Neuronal stem cell (in vitro differentiated cells): ENCODE data around the gene STH.

Source experiments
- DNase-seq: peaks from one replicate; pipeline ENCODE4 v3.0.0-alpha.2; 2013; ENCODE audit warnings: low spot score
- H2AFZ ChIP-seq: one replicate; pipeline ENCODE4 v1.6.1; 2013; ENCODE audit warnings: mild to moderate bottlenecking, low read length, inconsistent platforms
- H2AK5ac ChIP-seq: 2 replicates; pipeline ENCODE4 v1.6.1; 2013; ENCODE audit warnings: low read depth, mild to moderate bottlenecking, inconsistent platforms, low read length, moderate library complexity, mixed read lengths
- H2BK120ac ChIP-seq: 2 replicates; pipeline ENCODE4 v1.6.1; 2013; ENCODE audit warnings: low read depth, mild to moderate bottlenecking, inconsistent platforms, low read length, moderate library complexity, mixed read lengths
- H2BK12ac ChIP-seq: one replicate; pipeline ENCODE4 v1.6.1; 2013; ENCODE audit warnings: low read length, inconsistent platforms
- H2BK15ac ChIP-seq: 2 replicates; pipeline ENCODE4 v1.6.1; 2013; ENCODE audit warnings: mild to moderate bottlenecking, low read length, inconsistent platforms, mixed read lengths
- H2BK5ac ChIP-seq: one replicate; pipeline ENCODE4 v1.6.1; 2013; ENCODE audit warnings: inconsistent platforms, mild to moderate bottlenecking, low read length, moderate library complexity
- H3K14ac ChIP-seq: one replicate; pipeline ENCODE4 v1.6.1; 2013; ENCODE audit warnings: low read length, inconsistent platforms
- H3K18ac ChIP-seq: 2 replicates; pipeline ENCODE4 v1.6.1; 2013; ENCODE audit warnings: low read length, inconsistent platforms
- H3K23ac ChIP-seq: 2 replicates; pipeline ENCODE4 v1.6.1; 2013; ENCODE audit warnings: low read depth, mild to moderate bottlenecking, mixed read lengths, low read length, inconsistent platforms; ENCODE audit not compliant: poor library complexity
- H3K27ac ChIP-seq: replicated peaks from 3 replicates; pipeline ENCODE4 v1.5.1; 2013; ENCODE audit warnings: low read length, inconsistent platforms
- H3K27me3 ChIP-seq, 3 experiments: 2 replicates each; pipeline ENCODE4 v1.6.1; 2013; ENCODE audit warnings: low read length in 3 of 3, mild to moderate bottlenecking in 2 of 3, inconsistent platforms in 1 of 3, low read depth in 1 of 3, mixed read lengths in 1 of 3, moderate library complexity in 1 of 3; ENCODE audit not compliant: control insufficient read depth in 3 of 3, insufficient read depth in 3 of 3
- H3K36me3 ChIP-seq, 2 donors: replicated peaks in 1 of 2; 2 replicates each; pipeline ENCODE4 v1.6.1; 2013; ENCODE audit warnings: low read length in 2 of 2; ENCODE audit not compliant: control insufficient read depth in 2 of 2, insufficient read depth in 2 of 2
- H3K4ac ChIP-seq: 2 replicates; pipeline ENCODE4 v1.6.1; 2013; ENCODE audit warnings: inconsistent platforms, mild to moderate bottlenecking, low read length, moderate library complexity
- H3K4me1 ChIP-seq, 2 donors: 1 replicate in 1 of 2; 2 replicates in 1 of 2; pipeline ENCODE4 v1.6.1; 2013; ENCODE audit warnings: low read length in 2 of 2, low read depth in 1 of 2; ENCODE audit not compliant: control insufficient read depth in 2 of 2, insufficient read depth in 1 of 2
- H3K4me2 ChIP-seq: one replicate; pipeline ENCODE4 v1.6.1; 2013; ENCODE audit warnings: mild to moderate bottlenecking, low read length, inconsistent platforms; ENCODE audit not compliant: insufficient read depth, poor library complexity, severe bottlenecking
- H3K4me3 ChIP-seq, 2 donors: 2 replicates each; pipeline ENCODE4 v1.5.1; 2013; ENCODE audit warnings: low read length in 2 of 2, mild to moderate bottlenecking in 2 of 2, inconsistent platforms in 1 of 2, moderate library complexity in 1 of 2
- H3K79me1 ChIP-seq: one replicate; pipeline ENCODE4 v1.6.1; 2013; ENCODE audit warnings: low read depth, mild to moderate bottlenecking, inconsistent platforms, low read length, moderate library complexity
- H3K9ac ChIP-seq: one replicate; pipeline ENCODE4 v1.6.1; 2013; ENCODE audit warnings: mild to moderate bottlenecking, low read depth, low read length, inconsistent platforms; ENCODE audit not compliant: poor library complexity
- H3K9me3 ChIP-seq, 2 donors: replicated peaks in 1 of 2; 2 replicates each; pipeline versions ENCODE3 to v1.6.1; 2013; ENCODE audit warnings: low read length in 2 of 2, mild to moderate bottlenecking in 2 of 2, inconsistent platforms in 1 of 2, low read depth in 1 of 2, mixed read lengths in 1 of 2, moderate library complexity in 1 of 2; ENCODE audit not compliant: control insufficient read depth in 2 of 2, insufficient read depth in 1 of 2
- H4K8ac ChIP-seq: one replicate; pipeline ENCODE4 v1.6.1; 2013; ENCODE audit warnings: low read depth, mild to moderate bottlenecking, inconsistent platforms, low read length, moderate library complexity
- H4K91ac ChIP-seq: one replicate; pipeline ENCODE4 v1.6.1; 2013; ENCODE audit warnings: low read length, low read depth, mild to moderate bottlenecking, inconsistent platforms; ENCODE audit not compliant: poor library complexity
- WGBS, 2 donors: extraction: QIAGEN DNeasy Blood & Tissue Kit; methylation state at CpG; one replicate each; pipeline ENCODE4 v1.1.7; 2013; ENCODE audit warnings: missing lambda C conversion rate in 2 of 2, mixed read lengths in 1 of 2; ENCODE audit not compliant: insufficient read length in 2 of 2, insufficient replicate concordance in 1 of 2; ENCODE audit errors: extremely low coverage in 2 of 2; 5-methylcytosine and 5-hydroxymethylcytosine counted together

Gene STH

DNA sequence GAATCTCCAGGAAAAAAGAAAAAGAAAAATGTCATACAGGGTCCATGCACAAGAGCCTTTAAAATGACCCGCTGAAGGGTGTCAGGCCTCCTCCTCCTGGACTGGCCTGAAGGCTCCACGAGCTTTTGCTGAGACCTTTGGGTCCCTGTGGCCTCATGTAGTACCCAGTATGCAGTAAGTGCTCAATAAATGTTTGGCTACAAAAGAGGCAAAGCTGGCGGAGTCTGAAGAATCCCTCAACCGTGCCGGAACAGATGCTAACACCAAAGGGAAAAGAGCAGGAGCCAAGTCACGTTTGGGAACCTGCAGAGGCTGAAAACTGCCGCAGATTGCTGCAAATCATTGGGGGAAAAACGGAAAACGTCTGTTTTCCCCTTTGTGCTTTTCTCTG lies 845 bp downstream of the STH start:
- no peak overlapping the region for H2AK5ac ChIP-seq
- no peak overlapping the region for H3K18ac ChIP-seq
- no peak overlapping the region for H4K8ac ChIP-seq
- H3K79me1 ChIP-seq = peaks cover 1% of the 10 kb centered on the region
- no peak overlapping the region for H3K14ac ChIP-seq
- no CpG with 5 or more reads among the region's 9 CpGs for WGBS, 2 donors
- no peak overlapping the region for H3K4me2 ChIP-seq
- no peak overlapping the region for H4K91ac ChIP-seq
- no peak overlapping the region for H2BK12ac ChIP-seq
- H3K9me3 ChIP-seq = no peaks in the 10 kb centered on the region
- no peak overlapping the region for H3K9ac ChIP-seq
- H2BK5ac ChIP-seq = no peak overlapping the region
- H3K27ac ChIP-seq = no peak overlapping the region
- H2AFZ ChIP-seq = peak overlapping the region; percentile 4
- H3K4ac ChIP-seq = no peak overlapping the region
- DNase-seq = no peak
- no peak overlapping the region for H2BK120ac ChIP-seq
- no peak overlapping the region for H3K23ac ChIP-seq
- H3K27me3 ChIP-seq = peaks cover 0 to 12% (median 0%) of the 10 kb centered on the region in 3 experiments
- H3K36me3 ChIP-seq = no peaks in the 10 kb centered on the region
- H3K4me3 ChIP-seq = no peak overlapping the region
- H2BK15ac ChIP-seq = no peak overlapping the region
- no peaks in the 10 kb centered on the region for H3K4me1 ChIP-seq

DNA sequence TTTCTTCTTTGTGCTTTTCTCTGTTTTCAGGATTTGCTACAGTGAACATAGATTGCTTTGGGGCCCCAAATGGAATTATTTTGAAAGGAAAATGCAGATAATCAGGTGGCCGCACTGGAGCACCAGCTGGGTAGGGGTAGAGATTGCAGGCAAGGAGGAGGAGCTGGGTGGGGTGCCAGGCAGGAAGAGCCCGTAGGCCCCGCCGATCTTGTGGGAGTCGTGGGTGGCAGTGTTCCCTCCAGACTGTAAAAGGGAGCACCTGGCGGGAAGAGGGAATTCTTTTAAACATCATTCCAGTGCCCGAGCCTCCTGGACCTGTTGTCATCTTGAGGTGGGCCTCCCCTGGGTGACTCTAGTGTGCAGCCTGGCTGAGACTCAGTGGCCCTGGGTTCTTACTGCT lies 1.2 kb downstream of the STH start:
- Histone ChIP-seq H3K9ac (no peak overlapping the region), H3K9me3 (no peaks in the 10 kb centered on the region), H2BK5ac (no peak overlapping the region), H3K4me3 (no peak overlapping the region), H3K79me1 (peaks cover 1% of the 10 kb centered on the region), H3K18ac (no peak overlapping the region), H3K4ac (no peak overlapping the region), H3K23ac (no peak overlapping the region), H2BK120ac (peak overlapping the region; percentile 87), H2AK5ac (no peak overlapping the region), H3K27ac (no peak overlapping the region), H2BK12ac (no peak overlapping the region), H3K4me1 (no peaks in the 10 kb centered on the region), H3K36me3 (no peaks in the 10 kb centered on the region), H3K4me2 (no peak overlapping the region), H3K27me3 (peaks cover 0 to 12% (median 0%) of the 10 kb centered on the region in 3 experiments), H3K14ac (no peak overlapping the region), H4K8ac (no peak overlapping the region), H4K91ac (no peak overlapping the region), H2AFZ (peak overlapping the region; percentile 4), H2BK15ac (no peak overlapping the region)
- WGBS, 2 donors = no CpG with 5 or more reads among the region's 7 CpGs
- no peak for DNase-seq

GRCh38 chr17:46000757-46001156 lies 1.7 kb downstream of the STH start:
- Histone ChIP-seq H3K27ac (no peak overlapping the region), H3K4ac (no peak overlapping the region), H3K4me1 (no peaks in the 10 kb centered on the region), H2AK5ac (no peak overlapping the region), H3K9ac (no peak overlapping the region), H3K27me3 (peaks cover 0 to 12% (median 0%) of the 10 kb centered on the region in 3 experiments), H2AFZ (no peak overlapping the region), H3K14ac (no peak overlapping the region), H3K79me1 (peaks cover 1% of the 10 kb centered on the region), H2BK120ac (peak overlapping the region; percentile 87), H2BK12ac (no peak overlapping the region), H3K23ac (no peak overlapping the region), H4K91ac (no peak overlapping the region), H3K4me2 (no peak overlapping the region), H3K36me3 (no peaks in the 10 kb centered on the region), H2BK15ac (no peak overlapping the region), H3K9me3 (no peaks in the 10 kb centered on the region), H2BK5ac (no peak overlapping the region), H4K8ac (no peak overlapping the region), H3K4me3 (no peak overlapping the region), H3K18ac (no peak overlapping the region)
- no peak for DNase-seq
- WGBS, 2 donors = no CpG with 5 or more reads among the region's 2 CpGs

DNA sequence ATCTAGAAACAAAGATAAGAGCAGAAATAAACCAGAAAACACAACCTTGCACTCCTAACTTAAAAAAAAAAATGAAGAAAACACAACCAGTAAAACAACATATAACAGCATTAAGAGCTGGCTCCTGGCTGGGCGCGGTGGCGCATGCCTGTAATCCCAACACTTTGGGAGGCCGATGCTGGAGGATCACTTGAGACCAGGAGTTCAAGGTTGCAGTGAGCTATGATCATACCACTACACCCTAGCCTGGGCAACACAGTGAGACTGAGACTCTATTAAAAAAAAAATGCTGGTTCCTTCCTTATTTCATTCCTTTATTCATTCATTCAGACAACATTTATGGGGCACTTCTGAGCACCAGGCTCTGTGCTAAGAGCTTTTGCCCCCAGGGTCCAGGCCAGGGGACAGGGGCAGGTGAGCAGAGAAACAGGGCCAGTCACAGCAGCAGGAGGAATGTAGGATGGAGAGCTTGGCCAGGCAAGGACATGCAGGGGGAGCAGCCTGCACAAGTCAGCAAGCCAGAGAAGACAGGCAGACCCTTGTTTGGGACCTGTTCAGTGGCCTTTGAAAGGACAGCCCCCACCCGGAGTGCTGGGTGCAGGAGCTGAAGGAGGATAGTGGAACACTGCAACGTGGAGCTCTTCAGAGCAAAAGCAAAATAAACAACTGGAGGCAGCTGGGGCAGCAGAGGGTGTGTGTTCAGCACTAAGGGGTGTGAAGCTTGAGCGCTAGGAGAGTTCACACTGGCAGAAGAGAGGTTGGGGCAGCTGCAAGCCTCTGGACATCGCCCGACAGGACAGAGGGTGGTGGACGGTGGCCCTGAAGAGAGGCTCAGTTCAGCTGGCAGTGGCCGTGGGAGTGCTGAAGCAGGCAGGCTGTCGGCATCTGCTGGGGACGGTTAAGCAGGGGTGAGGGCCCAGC lies 2.6 kb downstream of the STH start:
- WGBS, 2 donors = no CpG with 5 or more reads among the region's 13 CpGs

More for the DNA sequence above, 2.6 kb downstream of the STH start:
- Histone ChIP-seq H2AK5ac (peak overlapping the region; percentile 99), H3K4ac (peak overlapping the region; percentile 53), H3K36me3 (no peaks in the 10 kb centered on the region), H4K91ac (no peak overlapping the region), H4K8ac (peak overlapping the region; percentile 65), H3K9me3 (no peaks in the 10 kb centered on the region), H3K4me3 (no peak overlapping the region), H2AFZ (peak overlapping the region; percentile 1), H3K4me2 (no peak overlapping the region), H3K18ac (peak overlapping the region; percentile 64), H2BK15ac (peak overlapping the region; percentile 89), H3K27me3 (peaks cover 0 to 10% (median 0%) of the 10 kb centered on the region in 3 experiments), H3K27ac (no peak overlapping the region), H2BK120ac (no peak overlapping the region), H2BK5ac (no peak overlapping the region), H3K9ac (no peak overlapping the region), H3K14ac (no peak overlapping the region), H2BK12ac (peak overlapping the region; percentile 98), H3K79me1 (peaks cover 1% of the 10 kb centered on the region), H3K23ac (no peak overlapping the region), H3K4me1 (no peaks in the 10 kb centered on the region)
- DNase-seq = no peak
